CMK (cell line): ENCODE measurements around the gene ZNF423.

Experiments
- DNase-seq: peaks from one replicate; pipeline ENCODE4 v3.0.0-alpha.2; 2010; ENCODE audit warnings: low read depth

ZNF423 gene

DNA sequence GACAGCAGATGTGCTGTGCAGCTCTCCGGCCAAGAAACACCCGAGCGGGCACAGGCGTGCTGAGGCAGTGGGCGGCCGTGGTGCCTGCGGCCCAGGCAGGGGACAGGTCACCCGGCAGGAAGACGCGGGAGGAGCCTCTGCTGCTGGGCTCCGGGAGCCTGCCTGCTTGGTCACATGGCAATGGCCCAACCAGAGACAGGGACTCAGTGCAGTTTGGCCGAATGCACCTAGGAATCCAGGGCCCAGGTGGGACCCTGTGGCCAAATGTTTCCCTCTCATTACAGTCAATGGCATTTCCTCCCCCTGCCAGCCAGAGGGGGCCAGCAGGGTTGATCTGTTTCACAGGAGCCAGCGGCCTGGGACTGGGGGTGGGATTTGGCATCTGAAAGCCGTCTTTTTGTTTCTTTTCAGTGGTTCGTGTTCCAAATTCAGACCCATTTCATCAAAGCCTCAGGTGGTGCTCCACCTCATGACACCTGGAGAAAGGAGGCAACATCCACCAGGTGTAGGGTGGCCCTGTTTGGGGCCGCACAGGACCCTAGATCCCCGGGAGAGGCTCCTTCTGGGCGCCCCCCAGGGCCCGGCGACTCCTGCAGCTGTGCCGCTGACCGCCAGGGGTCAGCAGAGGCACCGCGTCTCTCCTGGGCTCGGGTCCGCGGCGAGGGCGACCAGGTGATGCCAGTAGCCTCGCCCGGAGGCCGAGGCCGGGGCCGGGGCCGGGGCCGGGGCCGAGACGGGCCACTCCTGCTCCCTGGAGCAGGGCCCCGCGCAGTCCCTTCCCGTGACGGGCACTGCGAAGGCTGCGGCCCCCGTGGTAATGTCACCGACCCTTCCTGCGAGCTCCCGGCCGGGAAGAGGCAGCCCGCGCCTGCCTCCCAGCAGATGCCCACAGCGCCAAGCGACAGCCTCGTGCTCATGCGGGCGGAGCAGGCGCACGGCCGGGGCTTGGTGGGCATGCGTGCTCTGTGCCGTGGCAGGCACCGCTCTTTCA lies 363.8 kb downstream of the ZNF423 start:
- no peak for DNase-seq

DNA sequence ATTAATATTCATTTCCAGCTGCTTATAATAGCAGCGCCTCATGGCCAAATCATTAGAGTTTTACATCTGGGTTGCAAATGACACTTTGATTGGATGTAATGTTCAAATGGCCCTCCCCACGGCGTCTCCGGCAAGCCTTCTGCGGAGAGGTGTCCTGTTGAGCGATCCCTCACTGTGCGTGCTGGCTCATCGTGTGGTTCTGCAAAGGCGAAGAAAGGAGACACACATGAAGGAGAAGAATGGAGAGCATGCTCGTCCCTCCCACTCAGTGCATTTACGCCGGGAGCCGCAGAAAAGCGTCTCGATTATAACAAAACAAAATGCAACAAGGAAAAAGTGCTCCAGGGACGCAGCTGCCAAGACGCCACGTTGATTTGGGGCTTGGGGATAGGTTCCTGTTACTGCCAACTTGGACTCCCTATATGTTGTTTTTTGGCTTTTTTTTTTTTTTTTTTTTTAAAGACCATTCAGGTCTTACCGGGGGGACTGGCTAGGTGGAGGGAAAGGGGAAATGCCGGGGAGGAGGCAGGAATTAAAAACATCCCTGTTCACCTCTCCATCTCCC lies 364.7 kb downstream of the ZNF423 start:
- no peak for DNase-seq

DNA sequence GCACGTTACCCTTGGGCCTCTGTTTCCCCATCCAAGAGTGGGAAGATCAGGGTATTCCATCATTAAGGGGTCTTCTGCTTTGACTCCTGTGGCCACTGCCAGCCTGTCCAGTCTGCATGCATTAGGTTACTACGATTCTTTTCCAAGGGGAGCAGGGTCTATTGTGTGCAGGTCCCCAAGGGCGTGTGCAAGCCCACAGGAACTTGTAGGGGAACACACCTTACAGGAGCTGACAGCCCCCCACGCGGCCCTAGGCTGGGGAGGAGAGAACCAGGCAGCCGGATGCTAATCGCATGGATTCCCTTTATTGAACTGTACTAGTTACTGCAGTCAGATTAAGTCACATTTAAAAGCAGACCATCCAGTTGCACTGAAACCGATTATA lies 365.6 kb downstream of the ZNF423 start:
- DNase-seq, result no peak

DNA sequence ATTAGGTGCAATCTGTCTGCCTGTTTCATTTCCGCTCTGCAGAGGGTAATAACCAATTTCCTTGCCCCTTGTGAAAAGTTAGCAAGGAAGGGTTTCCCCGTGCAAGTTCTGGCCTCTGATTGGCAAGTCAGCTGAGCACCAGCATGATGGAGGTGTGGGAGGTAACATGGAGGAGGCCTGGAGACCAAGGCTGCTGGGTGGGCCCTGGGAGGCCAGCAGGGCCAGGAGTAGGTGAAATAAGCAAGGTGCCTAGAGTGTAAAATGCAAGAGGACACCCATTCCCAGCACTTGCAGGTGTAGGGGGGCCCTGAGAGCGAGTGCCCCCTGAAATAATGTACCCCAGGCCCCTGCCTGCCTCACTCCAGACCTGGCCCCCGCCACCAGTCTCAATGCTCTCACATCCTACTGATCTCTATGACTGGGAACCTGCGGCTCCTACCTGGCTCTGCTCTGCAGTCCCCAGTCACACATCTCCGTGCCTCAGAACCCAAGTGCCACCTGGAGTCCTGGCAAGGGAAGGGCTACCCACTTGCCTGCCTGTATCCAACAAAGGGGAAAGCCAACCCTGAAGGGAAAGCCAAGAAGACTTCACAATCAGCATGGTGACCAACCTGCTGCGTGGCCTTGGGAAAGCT lies 366.1 kb downstream of the ZNF423 start:
- DNase-seq, result no peak

DNA sequence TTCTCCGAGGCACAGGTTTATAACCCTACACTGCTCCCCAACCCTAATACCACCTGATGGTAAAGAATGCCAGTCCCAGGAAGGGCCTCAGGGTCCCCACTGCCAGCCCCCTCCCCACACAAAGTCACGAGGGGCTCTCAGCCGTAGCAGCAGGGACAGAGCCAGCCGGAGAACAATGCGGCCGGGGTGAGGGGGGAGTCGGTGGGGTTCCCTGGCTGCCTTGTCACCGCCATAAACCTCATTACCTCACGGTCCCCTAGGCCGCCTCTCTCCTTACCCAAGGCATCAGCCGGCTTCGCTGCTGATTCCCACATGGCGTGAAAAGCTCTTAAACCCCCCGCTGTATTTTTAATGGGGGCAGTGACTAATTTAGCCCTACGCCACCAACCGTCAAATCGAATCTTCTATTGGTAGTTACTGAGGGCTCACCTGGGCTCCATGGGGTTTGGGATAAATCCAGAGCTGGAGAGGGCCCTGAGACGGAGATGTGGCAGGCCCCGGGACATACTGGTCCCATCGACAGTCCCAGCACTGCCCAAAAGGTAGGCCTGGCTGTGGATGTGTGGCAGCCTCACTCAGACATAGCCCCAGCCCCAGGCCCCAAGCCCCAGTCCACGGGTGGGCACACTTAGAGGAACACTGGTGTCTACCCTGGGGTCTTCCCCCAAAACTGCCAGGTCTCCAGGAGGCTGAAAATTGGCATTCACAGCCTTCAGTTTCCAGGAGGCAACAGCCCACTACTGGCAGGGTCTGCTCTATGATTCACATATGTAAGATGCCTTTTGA lies 367.0 kb downstream of the ZNF423 start:
- no peak for DNase-seq

DNA sequence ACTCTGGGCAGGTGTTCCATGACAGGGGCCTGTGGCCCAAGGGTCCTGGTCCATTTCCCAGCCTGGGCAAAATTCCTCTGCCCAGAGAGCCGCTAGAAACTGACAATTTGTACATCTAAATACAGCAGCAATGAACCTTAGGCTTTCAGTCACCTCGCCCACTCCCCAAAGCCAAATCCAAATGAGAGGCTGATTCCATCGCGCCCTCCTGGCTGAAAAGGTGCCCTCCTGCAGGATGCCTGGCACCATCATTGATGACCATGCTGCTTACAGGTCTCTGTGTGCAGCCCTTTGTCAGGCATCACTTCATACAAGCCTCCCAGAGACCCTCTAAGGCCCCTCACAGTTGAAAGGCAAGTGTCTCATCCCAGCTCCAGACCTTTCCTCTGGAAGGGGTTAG lies 367.6 kb downstream of the ZNF423 start:
- no peak for DNase-seq

DNA sequence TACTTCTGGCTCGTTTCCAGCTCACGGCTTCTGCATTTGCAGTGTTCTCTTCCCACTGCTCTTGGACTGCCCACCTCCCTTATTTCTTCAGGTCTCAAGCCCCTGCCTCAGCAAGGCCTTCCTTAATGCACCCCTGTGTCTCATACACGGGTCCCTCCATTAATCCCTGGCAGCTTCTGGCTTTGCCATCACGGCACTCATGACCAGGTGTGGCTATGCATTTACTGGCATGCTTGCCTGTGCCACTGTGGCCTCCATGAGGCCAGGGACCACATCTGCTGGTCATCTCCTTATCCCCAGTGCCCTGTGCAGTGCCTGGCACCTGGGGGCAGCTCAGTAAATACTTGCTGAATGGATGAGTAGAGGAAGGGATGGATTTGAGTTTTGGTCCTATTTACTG lies 368.2 kb downstream of the ZNF423 start:
- DNase-seq, result no peak

DNA sequence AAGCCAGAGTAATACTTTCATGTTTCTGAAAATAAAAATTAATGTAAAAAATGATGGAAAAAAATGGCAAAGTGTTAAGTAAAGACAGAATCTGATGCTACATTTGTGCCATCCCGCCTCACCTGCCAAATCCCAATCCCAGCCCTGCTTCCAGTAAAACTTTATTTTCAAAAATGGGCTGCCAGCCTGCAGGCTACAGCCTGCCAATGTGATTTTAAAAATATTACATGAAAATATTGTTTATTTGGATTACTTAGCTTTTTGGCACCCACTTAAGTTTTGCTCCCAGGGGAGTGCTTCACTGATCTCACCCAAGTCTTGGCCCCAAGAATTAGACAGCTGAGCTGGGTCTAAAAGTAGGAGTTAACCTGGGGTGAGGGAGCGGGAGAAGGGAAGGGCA lies 369.5 kb downstream of the ZNF423 start:
- no peak for DNase-seq

DNA sequence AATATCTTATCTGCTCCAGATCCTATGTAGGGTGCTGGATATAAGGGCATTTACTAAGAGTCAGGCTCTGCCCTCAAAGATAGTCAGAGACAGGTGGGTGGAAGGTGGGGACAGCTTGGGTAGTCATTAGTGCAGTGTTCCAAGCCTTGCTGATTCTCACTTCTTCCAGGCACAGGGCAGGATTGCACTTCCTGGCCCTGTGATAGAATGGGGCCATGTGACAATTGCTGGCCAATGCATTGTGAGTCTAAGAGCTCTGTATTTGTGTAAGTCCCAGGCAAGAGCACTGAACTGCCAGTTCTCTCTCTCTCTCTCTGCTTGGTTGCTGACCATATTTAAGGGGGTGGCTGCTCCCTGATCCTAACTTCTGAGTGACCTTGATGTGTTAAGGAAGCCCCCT lies 370.2 kb downstream of the ZNF423 start:
- DNase-seq, result no peak

DNA sequence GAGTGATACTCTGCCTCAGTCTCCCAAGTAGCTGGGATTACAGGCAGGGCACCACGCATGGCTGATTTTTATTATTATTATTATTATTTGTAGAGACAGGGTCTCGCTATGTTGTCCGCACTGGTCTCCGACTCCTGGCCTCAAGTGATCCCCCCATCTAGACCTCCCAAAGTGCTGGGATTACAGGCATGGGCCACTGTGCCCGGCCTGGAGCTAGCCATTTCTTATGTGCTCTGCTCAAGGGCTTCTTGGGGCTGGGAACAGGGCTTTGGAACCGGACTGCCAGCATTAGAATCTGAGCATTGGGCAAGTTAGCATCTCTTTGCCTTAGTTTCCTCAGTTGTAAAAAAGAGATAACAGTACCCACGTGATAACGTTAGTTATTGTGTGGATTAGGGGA lies 371.0 kb downstream of the ZNF423 start:
- no peak for DNase-seq

DNA sequence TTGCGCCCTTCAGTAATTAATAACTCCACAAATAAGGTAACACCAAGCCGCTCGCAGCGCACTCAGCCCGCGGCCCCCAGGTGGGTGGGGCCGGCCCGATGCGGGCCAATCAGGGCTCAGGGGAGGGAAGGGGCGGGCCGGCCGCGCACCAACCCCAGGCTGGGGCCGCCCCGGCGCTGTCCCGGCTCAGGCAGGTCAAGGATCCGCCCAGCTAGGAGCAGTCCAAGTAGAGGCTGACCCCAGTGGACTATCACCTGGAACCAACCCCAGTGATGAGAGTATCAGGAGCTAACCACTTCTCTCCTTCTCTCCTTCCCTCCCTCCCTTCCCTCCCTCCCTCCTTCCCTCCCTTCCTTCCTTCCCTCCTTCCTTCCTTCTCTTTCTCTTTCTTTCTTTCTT lies 371.5 kb downstream of the ZNF423 start:
- DNase-seq, result no peak

DNA sequence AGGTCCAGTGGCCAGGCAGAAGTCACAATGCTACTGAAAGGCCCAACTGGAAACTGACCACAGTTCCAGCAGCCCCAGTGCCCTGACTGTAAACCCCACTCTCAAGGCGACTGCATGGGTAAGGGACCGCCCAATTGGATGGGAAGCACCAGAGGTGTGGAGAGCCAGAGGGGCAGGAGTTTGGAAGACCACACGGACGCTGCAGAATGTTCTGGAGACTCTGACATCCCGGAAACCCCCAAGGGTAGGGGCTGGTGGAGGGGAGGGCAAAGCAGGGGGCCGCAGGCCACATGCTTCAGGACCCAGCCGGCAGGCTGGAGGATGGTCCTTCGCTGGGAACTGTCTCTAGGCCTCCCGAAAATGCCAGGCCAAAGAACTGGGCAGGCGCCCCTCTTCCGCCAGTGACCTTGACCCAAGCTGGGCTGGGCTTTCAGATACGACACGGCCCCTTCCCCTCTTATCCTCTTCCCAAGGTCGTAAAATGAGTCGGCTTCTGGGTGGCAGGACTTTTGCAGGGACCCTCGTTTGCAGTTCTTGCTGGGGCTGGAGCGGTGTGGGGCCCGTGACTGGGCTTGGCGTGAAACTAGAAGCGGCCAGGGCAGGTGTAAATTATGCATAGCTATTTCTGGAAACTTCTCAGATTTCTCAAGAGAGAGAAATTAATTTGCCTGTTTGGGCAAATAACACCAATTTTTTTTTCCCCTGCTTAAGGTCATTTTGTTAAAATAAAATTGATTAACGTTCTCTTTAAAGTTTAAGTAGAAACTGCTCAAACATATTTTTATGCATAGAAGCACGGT lies 372.1 kb downstream of the ZNF423 start:
- no peak for DNase-seq

DNA sequence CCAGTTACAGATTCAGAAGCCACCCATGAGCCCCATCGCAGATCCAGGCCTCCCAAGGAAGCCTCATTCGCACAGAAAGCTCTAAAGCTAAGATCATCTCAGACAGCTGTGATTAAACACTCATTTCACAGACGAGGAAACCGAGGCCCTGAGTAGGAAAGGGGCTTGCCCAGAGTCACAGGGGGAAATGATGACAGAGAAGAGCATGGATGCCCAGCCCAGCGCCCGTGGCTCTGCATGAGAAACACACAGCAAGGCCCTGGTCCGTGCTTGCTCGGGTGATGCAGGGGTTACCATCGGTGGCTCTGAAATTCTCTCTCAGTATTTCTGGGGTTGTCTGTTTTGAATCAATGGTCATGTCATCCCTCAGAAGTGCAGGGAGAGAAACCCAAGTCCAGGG lies 372.7 kb downstream of the ZNF423 start:
- no peak for DNase-seq

DNA sequence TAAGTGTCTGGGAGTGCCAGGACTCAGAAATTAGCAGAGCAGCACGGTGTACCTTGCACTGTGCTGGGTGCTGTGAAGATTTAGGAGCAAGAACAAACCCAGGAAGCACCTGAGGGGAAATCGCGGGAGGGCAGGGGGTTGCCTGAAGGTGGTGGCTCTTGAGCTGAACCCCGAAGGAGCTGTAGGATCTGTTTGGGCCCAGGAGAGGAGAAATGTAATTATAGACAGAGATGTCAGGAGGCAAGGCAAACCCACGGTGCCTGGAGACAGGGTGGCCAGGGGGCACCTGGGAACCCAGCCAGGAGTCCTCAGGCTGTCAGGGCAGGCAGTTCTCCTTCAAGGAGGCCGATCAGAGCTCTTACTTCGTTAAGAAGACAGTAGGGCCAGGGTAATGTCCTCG lies 373.2 kb downstream of the ZNF423 start:
- DNase-seq, result no peak

DNA sequence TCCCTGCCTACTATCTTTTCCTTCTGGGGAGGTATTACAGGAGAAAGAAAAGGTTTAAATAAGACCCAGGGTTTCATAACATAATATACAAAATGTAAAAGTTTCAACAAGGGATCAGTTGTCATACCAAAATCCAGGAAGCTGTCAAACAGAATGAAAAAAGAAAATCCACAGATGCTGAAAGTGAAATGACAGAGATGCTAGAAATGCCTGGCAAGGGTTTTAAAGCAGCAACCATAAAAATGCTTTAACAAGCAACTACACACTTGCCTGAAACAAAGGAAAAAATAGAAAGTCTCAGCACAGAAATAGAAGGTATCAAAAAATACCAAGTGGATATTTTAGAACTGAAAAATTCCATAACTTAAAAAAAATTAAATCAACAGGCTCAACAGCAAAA lies 377.3 kb downstream of the ZNF423 start:
- DNase-seq, result no peak

DNA sequence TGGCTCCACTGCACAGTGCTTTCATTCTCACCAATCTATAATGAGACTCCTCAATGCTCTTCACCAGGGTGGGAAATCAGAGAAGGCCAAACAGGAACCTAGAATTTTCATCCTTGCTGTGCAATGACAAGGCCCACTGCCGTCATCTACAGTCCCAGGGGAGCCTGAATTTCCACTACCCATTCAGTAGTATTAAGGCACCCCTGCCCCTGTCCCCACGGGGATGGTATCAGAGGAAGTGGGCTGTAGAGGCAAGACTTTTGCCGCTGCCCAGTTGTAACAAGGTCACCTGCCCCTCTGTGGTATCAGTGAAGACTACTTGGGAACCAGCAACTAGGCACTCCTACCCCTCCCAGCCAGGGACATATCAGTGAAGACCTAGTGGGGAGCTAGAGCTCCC lies 377.8 kb downstream of the ZNF423 start:
- no peak for DNase-seq

DNA sequence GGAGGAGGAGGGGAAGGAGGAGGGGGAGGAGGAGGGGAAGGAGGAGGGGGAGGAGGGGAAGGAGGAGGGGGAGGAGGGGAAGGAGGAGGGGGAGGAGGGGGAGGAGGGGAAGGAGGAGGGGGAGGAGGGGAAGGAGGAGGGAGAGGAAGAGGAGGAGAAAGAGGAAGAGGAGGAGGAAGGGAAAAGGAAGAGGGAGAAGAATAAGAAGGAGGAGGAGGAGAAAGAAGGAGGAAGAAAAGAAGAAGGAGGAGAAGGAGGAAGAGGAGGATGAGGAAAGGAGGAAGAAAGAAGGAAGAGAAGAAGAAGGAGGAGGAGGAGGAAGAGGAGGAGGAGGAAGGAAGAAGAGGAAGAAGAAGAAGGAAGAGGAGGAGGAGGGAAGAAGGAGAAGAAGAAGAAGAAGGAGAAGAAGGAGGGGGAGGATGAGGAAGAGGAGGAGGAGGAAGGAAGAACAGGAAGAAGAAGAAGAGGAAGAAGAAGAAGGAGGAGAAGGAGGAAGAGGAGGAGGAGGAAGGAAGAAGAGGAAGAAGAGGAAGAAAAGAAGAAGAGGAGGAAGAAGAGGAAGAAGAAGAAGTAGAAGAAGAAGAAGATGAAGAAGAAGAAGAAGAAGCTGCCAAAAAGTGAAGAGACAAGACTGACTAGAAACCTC lies 378.5 kb downstream of the ZNF423 start:
- DNase-seq, result no peak

DNA sequence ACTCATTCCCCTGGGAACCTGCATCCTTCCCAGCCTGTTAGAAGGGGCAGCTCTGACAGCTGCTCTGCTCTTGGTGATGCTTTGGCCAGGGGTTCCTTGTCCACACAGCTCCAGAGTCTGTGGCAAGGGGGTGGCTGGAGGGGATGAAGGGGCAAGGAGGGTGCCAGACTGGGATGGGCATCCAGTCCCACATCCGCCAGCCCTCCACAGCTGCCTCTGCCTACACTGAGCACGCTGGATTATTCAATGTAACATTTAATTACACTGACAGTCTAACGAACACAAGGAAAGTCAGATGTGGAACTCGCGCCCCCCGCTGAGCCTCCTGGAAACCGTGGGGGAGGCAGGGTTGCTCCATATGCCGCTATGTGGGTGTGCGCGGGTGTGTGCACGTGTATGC lies 381.2 kb downstream of the ZNF423 start:
- no peak for DNase-seq

DNA sequence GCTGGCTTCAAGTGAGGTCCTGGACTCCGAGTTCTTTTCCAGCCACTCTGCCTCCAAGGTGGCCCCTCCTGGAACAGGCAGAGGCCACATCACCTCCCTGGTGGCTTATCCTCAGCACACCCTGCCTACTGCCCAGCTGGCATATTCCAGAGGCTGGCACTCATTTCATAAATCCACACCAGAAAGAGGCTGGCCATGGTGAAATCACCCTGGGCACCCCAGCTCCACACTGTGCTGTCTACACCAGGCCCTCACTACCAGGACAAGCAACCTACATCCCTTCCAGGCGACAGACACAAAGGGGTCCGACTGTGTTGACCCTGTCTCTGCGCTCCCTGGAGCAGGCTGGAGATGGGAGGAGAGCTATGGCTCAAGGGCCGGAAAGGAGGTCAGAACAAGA lies 382.1 kb downstream of the ZNF423 start:
- no peak for DNase-seq

DNA sequence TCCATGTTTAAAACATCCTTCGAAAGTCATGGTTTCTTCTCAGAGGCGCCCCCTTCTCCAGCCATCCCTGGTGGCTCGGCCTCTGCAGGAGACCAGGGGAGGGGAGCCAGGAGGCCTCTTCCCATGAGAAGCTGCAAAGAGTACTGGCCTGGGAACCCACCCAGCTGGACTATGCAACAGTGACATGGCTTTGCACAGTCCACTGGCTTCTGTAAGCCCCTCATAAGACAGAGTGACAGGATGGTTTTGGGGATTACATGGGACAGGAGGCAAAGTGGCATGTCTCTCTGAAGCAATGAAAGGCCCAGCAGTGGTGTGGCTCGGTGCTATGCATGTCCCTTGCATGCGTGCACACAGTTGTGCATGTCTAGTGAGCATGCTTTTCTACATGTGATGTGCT lies 382.8 kb downstream of the ZNF423 start:
- no peak for DNase-seq

DNA sequence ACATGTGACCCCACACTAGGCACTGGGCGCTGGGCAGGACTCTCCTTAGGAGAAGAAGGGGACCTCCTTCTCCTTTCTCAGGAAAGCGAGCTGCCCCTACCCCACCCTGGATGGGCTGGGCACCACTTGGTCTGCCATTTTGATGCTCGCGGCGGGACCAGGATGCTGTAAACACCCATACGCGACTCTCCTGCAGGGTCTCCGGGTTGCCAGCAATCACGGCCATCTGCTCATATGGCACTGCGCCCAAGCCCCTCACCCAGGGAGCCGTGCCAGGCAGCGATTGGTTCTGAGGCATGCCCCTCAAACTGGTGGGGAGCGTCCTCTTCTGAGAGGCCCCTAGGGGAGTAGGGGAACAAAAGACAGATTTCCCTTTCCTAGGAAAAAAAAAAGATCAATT lies 383.3 kb downstream of the ZNF423 start:
- DNase-seq, result no peak
